Prostate gland (tissue), 2 donors: ENCODE results near the gene TAPBPL. TPM values are rescaled to one million over a fixed set of nuclear protein-coding genes. Genes with fewer than 3 reads are reported as not detected.
"Not testable (repeated sequence)": the region's sequence is repeated elsewhere in the genome, so short reads cannot be mapped to it uniquely, and the experiment has no call there.

Source experiments
- DNase-seq: peaks from one replicate; pipeline ENCODE4 v3.0.0-alpha.2; 2019; ENCODE audit warnings: low spot score
- H3K27ac ChIP-seq, 2 donors: fragments of 200-600 bp; sonication (generic); 2 replicates each; pipeline ENCODE4 v1.5.1; 2017 to 2019
- H3K27me3 ChIP-seq: fragments of 200-600 bp; sonication (generic); replicated peaks from 2 replicates; pipeline ENCODE4 v1.5.1; 2019; ENCODE audit not compliant: insufficient read depth
- H3K36me3 ChIP-seq, 2 donors: fragments of 200-600 bp; sonication (generic); 1 replicate in 1 of 2; 2 replicates in 1 of 2; pipeline versions ENCODE4 v1.5.1 to v1.8.1; 2017 to 2019
- H3K4me1 ChIP-seq: fragments of 200-600 bp; sonication (generic); replicated peaks from 2 replicates; pipeline ENCODE4 v1.5.1; 2019
- H3K4me3 ChIP-seq, 2 donors: fragments of 200-600 bp; sonication (generic); 2 replicates each; pipeline ENCODE4 v1.5.1; 2017 to 2019
- H3K9me3 ChIP-seq: fragments of 200-600 bp; sonication (generic); 2 replicates; pipeline ENCODE4 v1.5.1; 2017
- POLR2A ChIP-seq: fragments of 450-650 bp; IDR thresholded peaks from one replicate; pipeline ENCODE4 v1.6.1; 2016; ENCODE audit warnings: antibody characterized with exemption, mild to moderate bottlenecking
- POLR2AphosphoS5 ChIP-seq: sonication (generic); formaldehyde crosslinking; IDR thresholded peaks from one replicate; pipeline ENCODE4 v1.6.1; 2017; ENCODE audit warnings: antibody characterized with exemption
- WGBS: methylation state at CpG from one replicate; pipeline ENCODE4 v1.1.5; 2018; 5-methylcytosine and 5-hydroxymethylcytosine counted together
- intact Hi-C: fragments of 100-400 bp; cut with DNase I; formaldehyde crosslinking; loops from one replicate; pipeline ENCODE4 v1.14.2; 2022
- total RNA-seq, 2 donors: library from RNA; depleted of rRNA; stranded (reverse); fragments of >200 nt; gene quantifications; one replicate each; pipeline ENCODE4 v1.1.0, GENCODE V29; 2016
- TF ChIP-seq, protein P1 (sequence below), 4 experiments: fragments of 200-600 bp in 2 of 4; fragments of 450-650 bp in 2 of 4; sonication (generic) in 2 of 4; IDR thresholded peaks; 1 replicate in 3 of 4; 2 replicates in 1 of 4; pipeline ENCODE4 v1.5.1; 2016 to 2019; ENCODE audit warnings: antibody characterized with exemption in 4 of 4, mild to moderate bottlenecking in 2 of 4, moderate library complexity in 2 of 4

Gene TAPBPL
- total RNA-seq, 2 donors from 2014 or later = 31.6 to 39.9 TPM

GRCh38 chr12:6424866-6425265, 27.0 kb upstream of the TAPBPL start:
- intact Hi-C loops = loop anchor here (5.0 kb wide), 1 partner anchor 98 kb away; no protein-coding TSS in a partner anchor
- no peak for DNase-seq
- no peaks in the 10 kb centered on the region for H3K9me3 ChIP-seq
- WGBS = 85% methylated on average over 8 of the region's 8 CpGs
- TF ChIP-seq, protein P1, sequence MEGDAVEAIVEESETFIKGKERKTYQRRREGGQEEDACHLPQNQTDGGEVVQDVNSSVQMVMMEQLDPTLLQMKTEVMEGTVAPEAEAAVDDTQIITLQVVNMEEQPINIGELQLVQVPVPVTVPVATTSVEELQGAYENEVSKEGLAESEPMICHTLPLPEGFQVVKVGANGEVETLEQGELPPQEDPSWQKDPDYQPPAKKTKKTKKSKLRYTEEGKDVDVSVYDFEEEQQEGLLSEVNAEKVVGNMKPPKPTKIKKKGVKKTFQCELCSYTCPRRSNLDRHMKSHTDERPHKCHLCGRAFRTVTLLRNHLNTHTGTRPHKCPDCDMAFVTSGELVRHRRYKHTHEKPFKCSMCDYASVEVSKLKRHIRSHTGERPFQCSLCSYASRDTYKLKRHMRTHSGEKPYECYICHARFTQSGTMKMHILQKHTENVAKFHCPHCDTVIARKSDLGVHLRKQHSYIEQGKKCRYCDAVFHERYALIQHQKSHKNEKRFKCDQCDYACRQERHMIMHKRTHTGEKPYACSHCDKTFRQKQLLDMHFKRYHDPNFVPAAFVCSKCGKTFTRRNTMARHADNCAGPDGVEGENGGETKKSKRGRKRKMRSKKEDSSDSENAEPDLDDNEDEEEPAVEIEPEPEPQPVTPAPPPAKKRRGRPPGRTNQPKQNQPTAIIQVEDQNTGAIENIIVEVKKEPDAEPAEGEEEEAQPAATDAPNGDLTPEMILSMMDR (IDR thresholded peaks at IDR 0.05) = no peak
- TF ChIP-seq POLR2A (no peak), POLR2AphosphoS5 (no peak)
- no peak overlapping the region for H3K4me3 ChIP-seq
- H3K36me3 ChIP-seq = no peaks in the 10 kb centered on the region
- no peak overlapping the region for H3K27ac ChIP-seq
- no peaks in the 10 kb centered on the region for H3K27me3 ChIP-seq
- no peaks in the 10 kb centered on the region for H3K4me1 ChIP-seq

DNA sequence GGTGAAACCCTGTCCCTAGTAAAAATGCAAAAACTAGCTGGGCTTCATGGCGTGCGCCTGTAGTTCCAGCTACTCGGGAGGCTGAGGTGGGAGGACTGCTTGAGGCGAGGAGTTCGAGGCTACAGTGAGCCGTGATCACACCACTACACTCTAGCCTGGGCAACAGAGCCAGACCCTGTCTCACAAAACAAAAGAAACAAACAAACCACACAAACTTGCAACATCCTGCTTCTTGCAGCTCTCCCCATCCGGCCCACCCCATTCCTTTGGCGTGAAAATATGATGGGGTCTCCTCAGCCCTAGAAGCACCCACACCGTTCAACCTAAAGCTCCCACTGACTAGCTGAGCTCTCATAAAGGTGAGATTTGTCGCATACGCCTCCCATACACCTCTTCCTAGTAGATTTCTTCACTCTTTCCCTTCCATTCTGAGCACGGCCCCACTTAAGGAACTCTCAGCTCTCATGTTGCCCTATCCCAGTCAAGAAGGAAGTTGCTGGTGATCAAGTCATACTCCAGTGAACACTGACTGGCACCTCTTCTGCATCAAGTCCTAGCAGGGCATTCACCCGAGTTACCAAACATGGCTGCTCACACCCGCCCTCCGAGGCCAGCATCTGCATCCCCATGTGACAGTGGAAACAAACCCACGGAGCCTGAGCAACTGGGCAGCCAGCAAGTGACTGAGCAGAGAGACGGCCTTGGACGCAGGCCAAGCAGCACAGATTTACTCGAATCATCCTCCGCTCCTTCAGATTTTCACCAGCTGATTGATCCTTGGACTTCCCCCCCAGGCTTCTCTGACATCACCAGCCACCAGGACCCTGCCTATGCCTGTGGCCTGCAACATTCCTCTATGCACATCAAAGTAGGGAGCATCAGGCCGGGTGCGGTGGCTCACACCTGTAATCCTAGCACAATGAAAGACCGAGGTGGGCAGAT, 26.0 kb upstream of the TAPBPL start:
- WGBS = 81% methylated on average over 23 of the region's 23 CpGs
- Histone ChIP-seq H3K27me3 (no peaks in the 10 kb centered on the region), H3K4me3 (no peak overlapping the region), H3K9me3 (no peaks in the 10 kb centered on the region), H3K27ac (no peak overlapping the region), H3K36me3 (no peaks in the 10 kb centered on the region), H3K4me1 (no peaks in the 10 kb centered on the region)
- DNase-seq = no peak
- intact Hi-C loops = no loop called here
- TF ChIP-seq POLR2AphosphoS5 (no peak), POLR2A (no peak)
- TF ChIP-seq, protein P1 (IDR thresholded peaks at IDR 0.05) = no peak

DNA sequence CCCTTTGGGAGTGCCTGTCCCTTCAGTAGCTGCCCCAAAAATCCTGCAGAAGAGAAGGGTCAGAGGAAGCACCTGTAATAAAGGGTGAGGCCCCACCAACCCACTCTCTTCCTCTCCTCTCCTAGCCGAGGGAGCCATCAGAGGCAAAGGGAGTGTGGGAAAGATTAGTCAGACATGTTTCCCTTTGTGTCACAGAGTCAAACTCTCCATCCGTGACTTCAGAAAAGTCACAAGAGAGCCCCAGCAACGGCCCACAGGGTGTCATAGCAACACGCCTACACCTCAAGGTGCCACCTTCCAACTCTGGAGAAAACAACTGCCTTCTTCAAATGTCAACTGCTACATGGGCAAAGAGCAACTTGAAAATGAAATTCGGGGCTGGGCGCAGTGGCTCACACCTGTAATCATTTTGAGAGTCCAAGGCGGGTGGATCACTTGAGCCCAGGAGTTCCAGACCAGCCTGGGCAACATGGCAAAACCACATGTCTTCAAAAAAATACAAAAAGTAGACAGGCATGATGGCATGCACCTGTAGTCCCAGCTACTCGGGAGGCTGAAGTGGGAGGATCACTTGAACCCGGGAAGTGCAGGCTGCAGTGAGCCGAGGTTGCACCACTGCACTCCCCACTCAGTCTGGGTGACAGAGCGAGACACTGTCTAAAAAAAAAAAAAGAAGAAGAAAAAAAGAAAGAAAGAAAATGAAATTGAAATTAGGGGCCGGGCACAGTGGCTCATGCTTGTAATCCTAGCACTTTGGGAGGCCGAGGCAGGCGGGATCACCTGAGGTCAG, 24.8 kb upstream of the TAPBPL start:
- Histone ChIP-seq H3K4me1 (no peaks in the 10 kb centered on the region), H3K36me3 (no peaks in the 10 kb centered on the region), H3K9me3 (no peaks in the 10 kb centered on the region), H3K27me3 (no peaks in the 10 kb centered on the region), H3K4me3 (no peak overlapping the region), H3K27ac (no peak overlapping the region)
- no peak for TF ChIP-seq POLR2AphosphoS5
- TF ChIP-seq, protein P1 (IDR thresholded peaks at IDR 0.05) = no peak
- no peak for TF ChIP-seq POLR2A
- intact Hi-C loops = no loop called here
- DNase-seq = no peak
- WGBS = 74% methylated on average over 14 of the region's 14 CpGs

DNA sequence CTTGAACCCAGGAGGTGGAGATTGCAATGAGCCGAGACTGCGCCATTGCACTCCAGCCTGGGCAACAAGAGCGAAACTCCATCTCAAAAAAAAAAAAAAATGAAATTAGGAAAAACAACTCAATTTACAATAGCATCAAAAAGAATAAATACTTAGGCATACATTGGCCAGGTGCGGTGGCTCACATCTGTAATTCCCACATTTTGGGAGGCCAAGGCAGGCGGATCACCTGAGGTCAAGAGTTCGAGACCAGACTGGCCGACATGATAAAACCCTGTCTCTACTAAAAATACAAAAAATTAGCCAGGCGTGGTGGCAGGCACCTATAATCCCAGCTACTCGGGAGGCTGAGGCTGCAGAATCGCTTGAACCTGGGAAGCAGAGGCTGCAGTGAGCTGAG, 24.0 kb upstream of the TAPBPL start:
- H3K27ac ChIP-seq, H3K36me3 ChIP-seq, H3K27me3 ChIP-seq, H3K4me3 ChIP-seq, intact Hi-C loops, H3K4me1 ChIP-seq, H3K9me3 ChIP-seq, DNase-seq: not testable (repeated sequence)
- WGBS = 95% methylated on average over 10 of the region's 10 CpGs

DNA sequence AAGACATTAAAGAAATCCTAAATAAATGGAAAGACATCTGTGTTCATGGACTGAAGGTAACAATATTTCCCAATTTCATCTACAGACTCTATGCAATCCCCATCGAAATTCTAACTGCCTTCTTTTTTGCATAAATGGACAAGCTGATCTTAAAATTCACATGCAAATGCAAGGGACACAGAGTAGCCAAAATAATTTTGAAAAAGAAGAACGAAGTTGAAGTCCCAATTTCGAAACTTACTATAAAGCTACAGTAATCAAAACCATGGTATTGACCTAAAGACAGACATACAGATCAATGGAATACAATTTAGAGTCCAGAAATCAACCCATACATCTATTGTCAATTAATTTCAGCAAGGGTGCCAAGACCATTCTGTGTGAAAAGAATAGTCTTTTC, 23.5 kb upstream of the TAPBPL start:
- Histone ChIP-seq H3K4me1 (no peaks in the 10 kb centered on the region), H3K27ac (no peak overlapping the region), H3K36me3 (no peaks in the 10 kb centered on the region), H3K4me3 (no peak overlapping the region), H3K9me3 (no peaks in the 10 kb centered on the region), H3K27me3 (no peaks in the 10 kb centered on the region)
- DNase-seq = no peak
- intact Hi-C loops = no loop called here
- TF ChIP-seq POLR2AphosphoS5 = no peak
- TF ChIP-seq, protein P1 (IDR thresholded peaks at IDR 0.05) = no peak
- no peak for TF ChIP-seq POLR2A
- 82% methylated on average over 3 of the region's 3 CpGs for WGBS
